Measurements from ENCODE around the gene IL34.

GRCh38 chr16:70704586-70704985 lies 58.2 kb downstream of the IL34 start:
- no peak for TF ChIP-seq CTCF (IDR thresholded peaks at IDR 0.05; ENCODE audit: borderline replicate concordance, extremely low read depth, low read length, poor library complexity, severe bottlenecking)
- no peak for TF ChIP-seq EZH2 (IDR thresholded peaks at IDR 0.05; ENCODE audit: borderline replicate concordance, low read depth, low read length, severe bottlenecking)
